Duodenal mucosa (tissue), 2 donors: ENCODE results near the gene PSMA8.
"Not testable (repeated sequence)": the region's sequence is repeated elsewhere in the genome, so short reads cannot be mapped to it uniquely, and the experiment has no call there.

ENCODE experiments used
- H3K27ac ChIP-seq: one replicate; pipeline ENCODE4 v1.7.0; 2013; ENCODE audit warnings: low read depth, low read length
- H3K27me3 ChIP-seq, 2 donors: one replicate each; pipeline ENCODE4 v1.7.0; 2013; ENCODE audit warnings: low read length in 2 of 2, control low read depth in 1 of 2; ENCODE audit not compliant: insufficient read depth in 2 of 2, control insufficient read depth in 1 of 2
- H3K36me3 ChIP-seq, 2 donors: one replicate each; pipeline ENCODE4 v1.7.0; 2013; ENCODE audit warnings: low read length in 2 of 2, control low read depth in 1 of 2; ENCODE audit not compliant: insufficient read depth in 2 of 2, control insufficient read depth in 1 of 2
- H3K4me1 ChIP-seq, 2 donors: one replicate each; pipeline ENCODE4 v1.7.0; 2013; ENCODE audit warnings: low read length in 2 of 2, control low read depth in 1 of 2; ENCODE audit not compliant: insufficient read depth in 2 of 2, control insufficient read depth in 1 of 2
- H3K4me3 ChIP-seq, 2 donors: one replicate each; pipeline ENCODE4 v1.7.0; 2013; ENCODE audit warnings: low read length in 2 of 2, low read depth in 1 of 2
- H3K9ac ChIP-seq, 2 donors: one replicate each; pipeline ENCODE4 v1.7.0; 2013; ENCODE audit warnings: low read length in 2 of 2, low read depth in 1 of 2
- H3K9me3 ChIP-seq, 2 donors: one replicate each; pipeline ENCODE4 v1.7.0; 2013; ENCODE audit warnings: low read length in 2 of 2, control low read depth in 1 of 2; ENCODE audit not compliant: control insufficient read depth in 1 of 2

PSMA8 gene

GRCh38 chr18:26227051-26227670, 93.5 kb downstream of the PSMA8 start:
- Histone ChIP-seq H3K9me3 (no peaks in the 10 kb centered on the region), H3K9ac (peak overlapping the region; percentile 65 to 81), H3K4me3 (peak overlapping the region; percentile 87 to 90), H3K27me3 (no peaks in the 10 kb centered on the region), H3K36me3 (no peaks in the 10 kb centered on the region), H3K4me1 (peaks cover 10 to 15% of the 10 kb centered on the region in 2 donors), H3K27ac (no peak overlapping the region)

- Histone ChIP-seq H3K36me3 (no peaks in the 10 kb centered on the region), H3K27me3 (no peaks in the 10 kb centered on the region), H3K27ac (no peak overlapping the region), H3K4me1 (peaks cover 10 to 15% of the 10 kb centered on the region in 2 donors), H3K9me3 (no peaks in the 10 kb centered on the region), H3K9ac (no peak overlapping the region), H3K4me3 (peak overlapping the region in 1 of 2 donors; percentile 87)
Measured at GRCh38 chr18:26228562-26229260, 95.0 kb downstream of the PSMA8 start.

GRCh38 chr18:26230497-26230896, 96.8 kb downstream of the PSMA8 start:
- Histone ChIP-seq H3K4me3 (no peak overlapping the region), H3K4me1 (peaks cover 10 to 15% of the 10 kb centered on the region in 2 donors), H3K9ac (no peak overlapping the region), H3K27me3 (no peaks in the 10 kb centered on the region), H3K27ac (no peak overlapping the region), H3K36me3 (no peaks in the 10 kb centered on the region), H3K9me3 (no peaks in the 10 kb centered on the region)

GRCh38 chr18:26233208-26233607, 99.5 kb downstream of the PSMA8 start:
- Histone ChIP-seq H3K9ac (no peak overlapping the region), H3K27me3 (no peaks in the 10 kb centered on the region), H3K36me3 (no peaks in the 10 kb centered on the region), H3K4me3 (no peak overlapping the region), H3K4me1 (peaks cover 0 to 1% of the 10 kb centered on the region in 2 donors), H3K27ac (no peak overlapping the region), H3K9me3 (no peaks in the 10 kb centered on the region)

GRCh38 chr18:26237363-26237762, 103.7 kb downstream of the PSMA8 start:
- not testable (repeated sequence) for H3K36me3 ChIP-seq, H3K9me3 ChIP-seq, H3K4me3 ChIP-seq, H3K9ac ChIP-seq, H3K4me1 ChIP-seq, H3K27me3 ChIP-seq, H3K27ac ChIP-seq

- H3K4me3 ChIP-seq, H3K4me1 ChIP-seq, H3K36me3 ChIP-seq, H3K9ac ChIP-seq, H3K27ac ChIP-seq, H3K27me3 ChIP-seq, H3K9me3 ChIP-seq: not testable (repeated sequence)
Measured at GRCh38 chr18:26238718-26239117, 105.0 kb downstream of the PSMA8 start.

- H3K36me3 ChIP-seq, H3K4me1 ChIP-seq, H3K4me3 ChIP-seq, H3K9ac ChIP-seq, H3K27ac ChIP-seq, H3K27me3 ChIP-seq, H3K9me3 ChIP-seq: not testable (repeated sequence)
Measured at GRCh38 chr18:26242392-26242791, 108.7 kb downstream of the PSMA8 start.
